OCI-LY7 (cell line): ENCODE results near the gene RNF144A.

Experiments used
- CTCF ChIP-seq: fragments of 200-600 bp; sonication (generic); conservative IDR thresholded peaks from 2 replicates; pipeline ENCODE4 v1.5.1; 2014; ENCODE audit warnings: mild to moderate bottlenecking, antibody characterized with exemption, low read length, moderate library complexity, mixed read lengths
- EZH2phosphoT487 ChIP-seq: fragments of 200-600 bp; sonication (generic); IDR thresholded peaks from 2 replicates; pipeline ENCODE4 v1.6.1; 2018; ENCODE audit warnings: low read depth, borderline replicate concordance, mild to moderate bottlenecking, mixed run types, antibody characterized with exemption, low read length, moderate library complexity, mixed read lengths

- TF ChIP-seq CTCF (no peak), EZH2phosphoT487 (no peak)
Measured at GRCh38 chr2:6922201-6922656, 5.0 kb downstream of the RNF144A start.
